ENCODE results near the gene SSRP1. TPM values are rescaled to one million over a fixed set of nuclear protein-coding genes. Genes with fewer than 3 reads are reported as not detected.

SSRP1 gene
- polyA plus RNA-seq, 3 donors: 9.8 to 34.7 (median 14.7) TPM

- no peaks in the 10 kb centered on the region for H3K36me3 Mint-ChIP-seq
- intact Hi-C loops (cut with micrococcal nuclease): no loop called here
- Histone ChIP-seq H3K27ac (ENCODE audit: low read depth in 1 of 2, low read length in 2 of 2) (no peak overlapping the region), H3K4me3 (replicated peaks in 1 of 3; ENCODE audit: low read depth in 2 of 3, low read length in 3 of 3) (no peak overlapping the region), H3K4me2 (replicated peaks; ENCODE audit: extremely low read depth, low read length, poor library complexity, severe bottlenecking) (no peak overlapping the region), H3K9ac (ENCODE audit: insufficient read depth, low read length, poor library complexity, severe bottlenecking) (no peak overlapping the region), H3K9me3 (replicated peaks in 1 of 2; ENCODE audit: control insufficient read depth in 1 of 2, insufficient read depth in 1 of 2, low read length in 2 of 2) (no peaks in the 10 kb centered on the region), H2AFZ (ENCODE audit: insufficient read depth, low read depth, low read length, poor library complexity, severe bottlenecking) (no peak overlapping the region), H3K36me3 (replicated peaks in 1 of 2; ENCODE audit: control insufficient read depth in 1 of 2, insufficient read depth in 2 of 2, low read length in 2 of 2) (no peaks in the 10 kb centered on the region), H3K27me3 (ENCODE audit: control insufficient read depth in 2 of 2, insufficient read depth in 2 of 2, low read length in 2 of 2) (no peaks in the 10 kb centered on the region), H3K79me2 (ENCODE audit: insufficient read depth, low read length) (no peaks in the 10 kb centered on the region), H3K4me1 (ENCODE audit: control insufficient read depth in 1 of 2, insufficient read depth in 2 of 2, low read length in 2 of 2) (peaks cover 3 to 4% of the 10 kb centered on the region in 2 donors), H4K20me1 (ENCODE audit: insufficient read depth, low read length) (no peaks in the 10 kb centered on the region)
- peaks cover 0 to 2% (median 0%) of the 10 kb centered on the region in 7 donors for H3K9me3 Mint-ChIP-seq
- no peak overlapping the region for H3K4me3 Mint-ChIP-seq
- no peak for TF ChIP-seq CTCF (IDR thresholded peaks at IDR 0.05)
- no peak for DNase-seq
- peaks cover 7 to 11% (median 9%) of the 10 kb centered on the region in 3 donors for H3K27me3 Mint-ChIP-seq (ENCODE audit: low read depth in 3 of 3)
- H3K4me1 Mint-ChIP-seq: peaks cover 7% of the 10 kb centered on the region
- 84% methylated on average over 5 of the region's 6 CpGs for WGBS (ENCODE audit: insufficient coverage)
- no peak overlapping the region for H3K27ac Mint-ChIP-seq
Observed at GRCh38 chr11:57341250-57341808, 5.6 kb upstream of the SSRP1 start.

- 56% methylated on average over 11 of the region's 12 CpGs for WGBS (ENCODE audit: insufficient coverage)
- no peak overlapping the region for H3K27ac ChIP-seq (ENCODE audit: low read depth in 1 of 2, low read length in 2 of 2)
- no peak overlapping the region for H3K4me3 Mint-ChIP-seq
- H3K4me1 ChIP-seq (ENCODE audit: control insufficient read depth in 1 of 2, insufficient read depth in 2 of 2, low read length in 2 of 2): peaks cover 9 to 11% of the 10 kb centered on the region in 2 donors
- H3K9me3 Mint-ChIP-seq: peaks cover 0 to 2% (median 0%) of the 10 kb centered on the region in 7 donors
- no peak for DNase-seq
- peaks cover 10% of the 10 kb centered on the region for H3K4me1 Mint-ChIP-seq
- no peaks in the 10 kb centered on the region for H4K20me1 ChIP-seq (ENCODE audit: insufficient read depth, low read length)
- H3K4me3 ChIP-seq (replicated peaks in 1 of 3; ENCODE audit: low read depth in 2 of 3, low read length in 3 of 3): no peak overlapping the region
- no peaks in the 10 kb centered on the region for H3K36me3 ChIP-seq (replicated peaks in 1 of 2; ENCODE audit: control insufficient read depth in 1 of 2, insufficient read depth in 2 of 2, low read length in 2 of 2)
- peak overlapping the region in 1 of 7 donors; percentile 59 for H3K27ac Mint-ChIP-seq
- H2AFZ ChIP-seq (ENCODE audit: insufficient read depth, low read depth, low read length, poor library complexity, severe bottlenecking): no peak overlapping the region
- peaks cover 4% of the 10 kb centered on the region for H3K79me2 ChIP-seq (ENCODE audit: insufficient read depth, low read length)
- no peaks in the 10 kb centered on the region for H3K27me3 ChIP-seq (ENCODE audit: control insufficient read depth in 2 of 2, insufficient read depth in 2 of 2, low read length in 2 of 2)
- intact Hi-C loops (cut with micrococcal nuclease): no loop called here
- peaks cover 7 to 11% (median 8%) of the 10 kb centered on the region in 3 donors for H3K27me3 Mint-ChIP-seq (ENCODE audit: low read depth in 3 of 3)
- no peak overlapping the region for H3K9ac ChIP-seq (ENCODE audit: insufficient read depth, low read length, poor library complexity, severe bottlenecking)
- no peaks in the 10 kb centered on the region for H3K9me3 ChIP-seq (replicated peaks in 1 of 2; ENCODE audit: control insufficient read depth in 1 of 2, insufficient read depth in 1 of 2, low read length in 2 of 2)
- H3K36me3 Mint-ChIP-seq: no peaks in the 10 kb centered on the region
- TF ChIP-seq CTCF (IDR thresholded peaks at IDR 0.05): no peak
- H3K4me2 ChIP-seq (replicated peaks; ENCODE audit: extremely low read depth, low read length, poor library complexity, severe bottlenecking): no peak overlapping the region
Observed at GRCh38 chr11:57340039-57340615, 4.4 kb upstream of the SSRP1 start.

All from CD14-positive monocyte (primary cell).